A673 (cell line): ENCODE results near the gene SCN9A. TPM values are rescaled to one million over a fixed set of nuclear protein-coding genes. Genes with fewer than 3 reads are reported as not detected.

Experiments used
- BruUV-seq: library from RNA; stranded (reverse); fragments of 400-500 nt; replicated peaks from 2 replicates; lab custom pipeline; 2021; lab: Mats Ljungman, UMichigan
- CTCF ChIA-PET: fragments of 300-600 bp; sonication (Branson Sonifier 250); formaldehyde crosslinking; loops from one replicate; lab custom pipeline; 2022; ENCODE audit warnings: antibody characterized with exemption; lab: Charles Lee
- POLR2A ChIA-PET: fragments of 300-600 bp; sonication (Branson Sonifier 250); formaldehyde crosslinking; loops from one replicate; lab custom pipeline; 2022; ENCODE audit warnings: antibody characterized with exemption; ENCODE audit not compliant: low non-redundant PET; lab: Charles Lee
- DNase-seq: peaks from one replicate; pipeline ENCODE4 v3.0.0-alpha.2; 2015; ENCODE audit warnings: low spot score
- H3K27ac ChIP-seq: fragments of 200-600 bp; sonication (generic); 2 replicates; pipeline ENCODE4 v1.5.1; 2016; ENCODE audit warnings: mixed run types, low read depth, mild to moderate bottlenecking, mixed read lengths, antibody characterized with exemption, low read length; ENCODE audit not compliant: poor library complexity, severe bottlenecking
- H3K27me3 ChIP-seq: fragments of 200-600 bp; sonication (generic); replicated peaks from 2 replicates; pipeline ENCODE4 v1.6.1; 2017; ENCODE audit warnings: mixed run types, low read depth, mild to moderate bottlenecking, mixed read lengths, antibody characterized with exemption, low read length; ENCODE audit not compliant: insufficient read depth, poor library complexity
- H3K36me3 ChIP-seq: fragments of 200-600 bp; sonication (generic); 2 replicates; pipeline ENCODE4 v1.6.1; 2016; ENCODE audit warnings: mixed run types, mild to moderate bottlenecking, mixed read lengths, antibody characterized with exemption, low read length; ENCODE audit not compliant: insufficient read depth, poor library complexity, severe bottlenecking
- H3K4me1 ChIP-seq: fragments of 200-600 bp; sonication (generic); 2 replicates; pipeline ENCODE4 v1.6.1; 2017; ENCODE audit warnings: mixed run types, mild to moderate bottlenecking, mixed read lengths, antibody characterized with exemption, low read length; ENCODE audit not compliant: insufficient read depth, poor library complexity, severe bottlenecking
- H3K4me3 ChIP-seq: fragments of 200-600 bp; sonication (generic); 2 replicates; pipeline ENCODE4 v1.5.1; 2016; ENCODE audit warnings: low read depth, mixed run types, mild to moderate bottlenecking, mixed read lengths, low read length; ENCODE audit not compliant: poor library complexity, severe bottlenecking
- H3K9me3 ChIP-seq: fragments of 200-600 bp; sonication (generic); 2 replicates; pipeline ENCODE4 v1.6.1; 2016; ENCODE audit warnings: mixed run types, low read depth, mild to moderate bottlenecking, mixed read lengths, antibody characterized with exemption, low read length; ENCODE audit not compliant: poor library complexity, severe bottlenecking
- CTCF ChIP-seq: fragments of 300-800, 200-600 bp; sonication (generic); conservative IDR thresholded peaks from 2 replicates; pipeline ENCODE4 v1.5.1; 2017; ENCODE audit warnings: low read depth, mild to moderate bottlenecking, antibody characterized with exemption, low read length, moderate library complexity, mixed read lengths
- EZH2 ChIP-seq: fragments of 200-600 bp; sonication (generic); IDR thresholded peaks from 2 replicates; pipeline ENCODE4 v1.6.1; 2017; ENCODE audit warnings: borderline replicate concordance, low read depth, mild to moderate bottlenecking, mixed read lengths, antibody characterized with exemption, low read length; ENCODE audit not compliant: poor library complexity, severe bottlenecking
- intact Hi-C: fragments of 100-400 bp; cut with micrococcal nuclease; formaldehyde crosslinking; loops from one replicate; pipeline ENCODE4 v1.10.0; 2022; ENCODE audit not compliant: unreplicated experiment
- total RNA-seq: library from RNA; stranded (reverse); gene quantifications from 2 replicates; pipeline ENCODE4 v1.2.3, GENCODE V29; 2021

SCN9A gene
- total RNA-seq, 1 experiment from 2014 or later: 3.5 TPM

- BruUV-seq: no TSS peak
- Histone ChIP-seq H3K4me3 (no peak overlapping the region), H3K27ac (no peak overlapping the region), H3K36me3 (no peaks in the 10 kb centered on the region), H3K4me1 (no peaks in the 10 kb centered on the region), H3K9me3 (no peaks in the 10 kb centered on the region), H3K27me3 (no peaks in the 10 kb centered on the region)
- intact Hi-C loops: no loop called here
- no peak for DNase-seq
- POLR2A ChIA-PET: no interaction called here
- TF ChIP-seq CTCF (no peak), EZH2 (no peak)
- CTCF ChIA-PET: no interaction called here
Observed at GRCh38 chr2:166302036-166302435, 73.7 kb downstream of the SCN9A start.

GRCh38 chr2:166297951-166298350 is 77.8 kb downstream of the SCN9A start:
- Histone ChIP-seq H3K9me3 (no peaks in the 10 kb centered on the region), H3K27me3 (no peaks in the 10 kb centered on the region), H3K36me3 (no peaks in the 10 kb centered on the region), H3K4me1 (no peaks in the 10 kb centered on the region), H3K4me3 (no peak overlapping the region), H3K27ac (no peak overlapping the region)
- BruUV-seq: no TSS peak
- ChIA-PET CTCF (no interaction called here), POLR2A (no interaction called here)
- no peak for DNase-seq
- TF ChIP-seq CTCF (no peak), EZH2 (no peak)
- intact Hi-C loops: no loop called here

GRCh38 chr2:166293984-166294383 is 81.8 kb downstream of the SCN9A start:
- ChIA-PET POLR2A (no interaction called here), CTCF (no interaction called here)
- Histone ChIP-seq H3K4me1 (no peaks in the 10 kb centered on the region), H3K4me3 (no peak overlapping the region), H3K36me3 (no peaks in the 10 kb centered on the region), H3K27ac (no peak overlapping the region), H3K9me3 (no peaks in the 10 kb centered on the region), H3K27me3 (no peaks in the 10 kb centered on the region)
- no peak for DNase-seq
- no TSS peak for BruUV-seq
- intact Hi-C loops: no loop called here
- no peak for TF ChIP-seq EZH2
- no peak for TF ChIP-seq CTCF
